Eye (tissue), 1 donor: ENCODE results near the gene FMC1.
"Not testable (repeated sequence)": the region's sequence is repeated elsewhere in the genome, so short reads cannot be mapped to it uniquely, and the experiment has no call there.

Experiments
- DNase-seq: peaks from one replicate; pipeline ENCODE4 v3.0.0-alpha.2; 2015

The FMC1 gene, protein sequence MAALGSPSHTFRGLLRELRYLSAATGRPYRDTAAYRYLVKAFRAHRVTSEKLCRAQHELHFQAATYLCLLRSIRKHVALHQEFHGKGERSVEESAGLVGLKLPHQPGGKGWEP

DNA sequence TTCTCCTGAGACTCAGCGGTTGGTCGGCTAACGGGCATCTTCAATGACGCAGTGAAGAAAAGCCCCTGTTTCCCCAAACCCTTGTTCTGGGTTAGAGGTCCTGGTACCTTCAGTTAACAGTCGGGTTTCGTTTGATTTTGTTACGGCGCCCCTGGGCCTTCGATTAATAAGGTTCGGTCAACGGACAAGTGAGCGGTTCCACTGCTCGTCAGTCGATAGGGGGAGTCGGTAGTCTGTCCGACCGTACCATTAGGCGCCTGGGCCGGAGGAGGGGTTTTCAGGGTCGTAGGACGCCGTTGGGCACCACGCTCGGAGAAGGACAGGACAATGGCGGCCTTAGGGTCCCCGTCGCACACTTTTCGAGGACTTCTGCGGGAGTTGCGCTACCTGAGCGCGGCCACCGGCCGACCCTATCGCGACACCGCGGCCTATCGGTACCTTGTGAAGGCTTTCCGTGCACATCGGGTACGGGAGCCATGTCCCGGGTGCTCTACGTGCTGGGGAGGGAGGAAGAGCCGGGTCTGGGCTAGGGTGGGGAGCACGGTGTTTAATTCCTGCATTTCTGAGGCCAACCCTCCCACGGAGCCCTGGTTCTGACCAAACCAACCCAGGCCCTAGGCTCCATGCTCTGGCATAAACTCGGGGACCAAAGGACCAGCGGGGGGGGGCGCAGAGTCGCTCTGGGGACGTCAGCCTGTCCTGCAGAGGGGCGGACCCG, at the start of gene FMC1:
FMC1 (plus strand) TSS at position 280 of the 718 bp plus-strand sequence; CDS start at position 328, 48 bp downstream.
- DNase-seq = peak; percentile 98

DNA sequence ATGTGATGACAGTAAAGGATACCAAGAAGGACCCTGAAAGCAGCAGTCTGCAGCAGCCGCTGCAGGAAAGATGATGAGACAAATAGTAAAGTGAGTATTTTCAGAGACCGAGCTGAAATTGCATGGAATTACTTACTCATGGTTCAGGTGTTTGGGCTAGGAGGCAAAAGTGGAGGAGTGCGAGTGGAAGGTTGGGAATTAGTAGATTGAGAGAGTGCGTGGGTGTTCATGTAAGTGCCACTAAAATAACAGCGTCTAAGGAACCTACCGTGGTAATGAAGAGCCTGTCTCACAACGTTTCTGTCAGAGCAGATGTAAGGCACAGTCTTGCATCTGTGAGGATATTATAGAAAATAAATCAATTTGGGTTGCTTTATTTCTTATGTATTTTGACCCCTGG, 48.3 kb upstream of the FMC1 start:
- no peak for DNase-seq

DNA sequence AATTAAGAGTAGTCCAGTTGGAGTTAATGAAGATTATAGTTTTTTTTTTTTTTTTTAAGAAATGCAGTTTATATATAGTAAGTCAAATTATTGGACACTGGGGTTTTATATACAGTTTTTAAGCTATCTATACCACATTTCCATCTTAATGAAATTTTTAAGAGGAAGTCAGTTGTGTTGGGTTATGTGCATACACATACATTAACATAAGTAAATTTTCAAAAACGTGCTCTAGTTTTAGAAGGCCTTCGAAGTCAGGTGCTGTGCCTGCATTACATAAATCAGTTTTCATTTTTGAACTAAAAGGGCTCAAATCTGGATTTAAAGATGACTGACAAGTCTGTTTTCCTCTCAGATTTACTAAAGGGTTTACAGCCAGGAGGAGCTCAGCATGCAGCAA, 47.6 kb upstream of the FMC1 start:
- no peak for DNase-seq

DNA sequence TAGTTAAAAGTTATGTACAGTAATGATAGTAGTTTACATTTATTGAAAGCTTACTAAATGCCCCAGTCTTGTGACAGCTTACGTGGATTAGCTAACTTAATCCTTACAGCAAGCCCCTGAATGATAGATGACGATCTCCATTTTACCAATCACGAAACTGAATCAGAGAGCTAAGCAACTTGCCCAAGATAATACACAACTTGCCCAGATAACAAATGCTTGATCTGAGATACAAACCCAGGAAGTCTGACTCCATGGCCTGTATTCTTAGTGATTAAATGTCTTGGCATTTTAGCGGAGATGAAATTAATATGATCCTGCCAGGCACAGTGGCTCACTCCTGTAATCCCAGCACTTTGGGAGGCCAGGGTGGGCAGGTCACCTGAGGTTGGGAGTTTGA, 46.9 kb upstream of the FMC1 start:
- no peak for DNase-seq

DNA sequence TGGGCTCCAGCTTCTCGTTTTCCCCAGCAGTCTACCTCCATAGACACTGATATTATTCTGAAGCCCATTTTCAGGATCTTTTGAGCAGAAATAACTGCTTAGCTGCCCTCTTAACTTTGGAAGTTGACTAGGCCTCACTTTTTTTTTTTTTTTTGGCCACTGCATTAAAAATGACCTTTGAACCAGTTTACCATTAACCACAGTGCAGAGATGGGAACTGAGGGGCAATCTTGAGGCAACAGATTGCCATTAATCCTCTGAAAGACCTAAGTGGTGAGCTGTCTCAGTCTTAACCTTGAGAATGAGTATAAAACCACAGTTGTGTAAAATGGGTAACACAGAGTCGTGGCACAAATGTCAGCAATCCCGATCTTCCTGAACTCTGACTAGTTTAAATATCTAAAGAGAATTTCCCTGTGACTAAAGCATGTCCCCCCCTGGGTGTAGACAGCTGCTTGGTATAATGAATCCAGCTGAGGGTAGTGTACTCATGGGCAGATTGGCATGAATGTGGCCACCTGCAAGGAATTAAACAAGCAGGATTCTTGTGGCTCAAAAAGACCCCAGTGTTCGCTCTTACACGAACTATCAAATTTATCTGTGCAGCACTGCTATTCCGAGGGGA, 46.1 kb upstream of the FMC1 start:
- DNase-seq = no peak

DNA sequence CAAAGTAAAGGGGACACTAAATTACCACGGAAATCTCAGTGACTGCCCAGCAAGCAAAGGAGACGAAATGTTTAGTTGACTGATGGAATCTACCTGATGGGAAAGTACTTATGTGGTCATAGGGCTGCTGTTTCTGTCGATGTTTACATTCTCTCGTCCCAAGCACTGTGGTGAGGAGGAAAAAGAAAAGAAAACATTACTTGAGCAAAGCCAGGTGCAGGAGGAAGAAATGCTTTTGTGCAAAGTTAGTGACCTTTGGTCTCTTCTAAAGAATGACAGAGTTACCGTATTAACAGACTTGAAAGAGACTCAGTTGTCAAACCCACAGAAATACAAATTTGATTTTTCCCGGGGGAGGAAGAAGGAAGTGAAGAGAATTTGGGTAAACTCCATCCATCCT, 43.3 kb upstream of the FMC1 start:
- no peak for DNase-seq

DNA sequence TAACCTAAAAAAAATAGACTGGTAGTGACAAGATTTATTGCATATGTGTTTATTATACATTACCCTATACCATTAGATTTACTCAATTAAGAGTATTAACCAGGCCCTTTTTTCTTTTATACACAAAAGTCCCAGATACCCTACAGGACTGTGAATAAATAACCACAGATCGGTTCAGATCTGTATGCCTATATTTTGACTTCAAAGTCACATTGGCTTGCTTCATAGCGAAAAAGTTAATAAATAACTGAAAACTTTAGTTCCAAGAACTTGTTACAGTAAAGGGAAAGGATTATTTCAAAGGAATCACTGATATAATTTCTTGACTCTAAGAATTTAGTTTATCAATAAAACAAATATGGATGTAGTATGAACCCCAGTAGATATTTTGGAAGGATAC, 41.8 kb upstream of the FMC1 start:
- DNase-seq = no peak

DNA sequence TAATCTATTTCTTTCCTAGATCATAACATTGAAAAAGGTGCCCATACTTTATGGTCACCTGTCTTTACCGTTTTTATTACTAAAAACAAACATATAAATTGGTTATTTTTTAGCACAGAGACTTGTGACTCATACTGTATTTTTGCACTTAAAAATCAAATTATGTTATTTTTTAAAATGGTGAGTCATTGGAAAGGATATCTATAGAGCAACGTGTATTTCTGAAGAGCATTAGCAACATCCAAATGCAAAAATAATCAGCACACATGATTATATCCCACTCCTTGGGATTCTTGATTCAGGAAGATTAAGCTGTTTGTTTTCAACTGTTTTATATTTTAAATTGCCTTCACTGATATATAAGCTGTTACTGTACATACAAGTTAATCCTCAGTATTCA, 40.7 kb upstream of the FMC1 start:
- DNase-seq = no peak

DNA sequence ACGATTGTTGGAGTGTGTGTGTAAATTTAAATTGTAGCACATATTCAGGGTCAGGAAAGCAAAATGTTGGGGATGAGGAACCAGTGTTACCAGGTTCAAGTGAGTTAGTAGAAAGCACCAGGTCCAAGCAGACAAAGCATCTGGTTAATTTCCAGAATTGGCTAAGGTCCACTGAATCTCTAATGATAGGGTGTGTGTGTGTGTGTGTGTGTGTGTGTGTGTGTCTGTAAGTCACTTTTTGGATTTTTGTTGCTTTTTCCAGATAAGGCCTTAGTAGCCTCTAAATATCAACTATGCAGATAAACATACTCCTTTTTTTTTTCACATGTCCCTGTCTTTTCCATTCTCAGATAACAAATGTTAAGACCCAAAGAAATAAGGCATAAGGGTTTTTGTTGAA, 36.6 kb upstream of the FMC1 start:
- no peak for DNase-seq

DNA sequence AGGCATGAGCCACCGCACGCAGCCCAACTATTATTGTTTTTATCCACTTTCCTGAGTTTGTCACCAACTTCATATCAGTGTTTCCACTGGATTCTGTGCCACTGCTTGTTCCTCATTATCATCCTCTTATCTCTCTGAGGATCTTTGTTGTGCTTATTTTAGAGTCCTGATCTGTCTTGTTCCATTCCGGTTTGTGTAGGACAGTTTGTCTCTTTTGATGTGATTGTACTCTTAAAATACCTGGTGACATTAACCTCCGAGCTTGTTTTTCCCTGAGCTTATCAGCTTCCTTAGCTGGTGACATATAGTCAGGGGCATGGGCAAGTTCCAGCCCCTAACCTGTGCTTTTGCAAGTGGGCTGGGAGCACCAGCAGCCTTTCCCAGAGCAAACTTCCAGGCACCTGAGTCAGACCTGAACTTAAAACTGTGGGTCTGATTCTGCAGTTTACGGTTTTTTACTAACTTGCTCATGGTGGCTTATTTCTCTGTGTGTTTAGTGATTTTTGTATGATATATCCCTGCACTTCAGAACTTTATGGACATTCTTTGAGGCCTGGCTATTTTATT, 23.1 kb upstream of the FMC1 start:
- no peak for DNase-seq

DNA sequence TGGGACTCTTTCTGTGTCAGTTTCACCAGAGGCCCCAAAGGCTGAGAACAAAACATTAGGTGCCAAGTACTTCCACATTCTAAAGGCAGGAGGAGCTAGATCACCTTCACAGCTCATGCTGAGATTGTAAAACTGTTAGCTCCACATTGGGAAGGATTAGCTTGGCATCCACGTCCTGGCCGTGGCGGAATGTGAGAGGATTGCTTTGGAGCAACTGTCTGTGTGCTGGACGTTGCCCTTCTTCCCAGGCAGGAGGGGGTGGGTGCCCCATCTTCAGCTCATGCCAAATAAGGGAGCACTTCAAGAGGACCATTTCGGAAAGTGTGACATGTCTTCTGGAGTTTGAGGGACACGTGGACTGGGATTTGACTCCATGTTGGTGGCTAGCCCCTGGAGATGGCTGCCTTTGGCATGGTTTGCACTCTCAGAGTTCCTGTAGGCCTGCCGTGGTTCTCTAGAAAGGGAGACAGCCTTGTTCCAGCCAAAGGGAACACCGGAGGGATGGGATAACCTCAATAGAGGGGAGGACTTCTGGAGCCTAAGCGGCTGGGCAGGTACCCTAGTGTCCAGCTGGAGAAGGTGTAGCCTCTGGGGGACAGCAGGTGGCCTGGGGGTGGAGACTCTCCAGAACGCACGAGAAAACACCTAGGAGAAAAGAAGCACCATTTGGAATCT, 19.9 kb upstream of the FMC1 start:
- no peak for DNase-seq

DNA sequence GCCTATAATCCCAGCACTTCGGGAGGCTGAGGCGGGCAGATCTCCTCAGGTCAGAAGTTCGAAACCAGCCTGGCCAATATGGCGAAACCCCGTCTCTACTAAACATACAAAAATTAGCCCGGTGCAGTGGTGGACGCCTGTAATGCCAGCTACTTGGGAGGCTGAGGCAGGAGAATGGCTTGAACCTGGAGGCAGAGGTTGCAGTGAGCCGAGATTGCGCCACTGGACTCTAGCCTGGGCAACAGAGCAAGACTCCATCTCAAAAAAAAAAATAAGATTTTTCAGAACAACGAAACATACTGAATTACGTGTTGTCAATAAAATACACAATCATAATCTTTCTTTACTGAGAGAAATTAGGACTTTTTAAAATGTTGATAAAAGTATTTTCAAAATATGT, 16.4 kb upstream of the FMC1 start:
- not testable (repeated sequence) for DNase-seq

DNA sequence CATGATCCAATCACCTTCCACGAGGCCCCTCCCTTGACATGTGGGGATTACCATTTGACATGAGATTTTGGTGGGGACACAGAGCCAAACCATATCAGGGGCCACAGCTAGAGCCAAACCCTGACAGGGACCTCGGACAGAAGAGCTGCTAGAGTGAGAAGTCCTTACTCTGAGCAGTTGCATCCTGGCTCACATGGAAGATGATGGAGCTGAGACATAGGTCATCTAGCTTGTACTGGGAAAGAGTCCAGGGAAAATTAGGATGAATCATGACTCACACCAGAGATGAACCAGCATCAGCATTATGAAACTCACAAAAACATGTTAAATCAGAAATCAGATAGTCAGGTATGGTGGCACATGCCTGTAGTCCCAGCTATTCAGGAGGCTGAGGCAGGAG, 12.8 kb upstream of the FMC1 start:
- DNase-seq = no peak

DNA sequence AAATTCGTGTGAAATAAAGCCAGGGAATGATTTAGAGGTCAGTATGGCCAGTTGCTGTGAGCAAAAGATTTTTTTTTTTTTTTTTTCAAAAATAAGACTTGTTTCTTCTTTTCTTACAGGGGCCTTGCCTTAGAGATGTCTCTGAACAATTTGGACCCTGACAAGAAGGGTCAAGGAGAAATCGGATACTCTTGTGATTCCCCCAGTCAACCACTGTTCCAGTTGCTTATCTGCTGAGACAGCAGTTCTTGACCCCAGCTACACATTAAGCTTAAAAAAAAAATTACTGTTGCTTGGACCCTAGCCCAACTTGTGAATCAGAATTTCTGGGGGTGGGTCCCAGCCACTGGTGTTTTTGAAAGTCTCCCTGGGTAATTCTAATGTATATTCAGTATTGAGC, 12.0 kb upstream of the FMC1 start:
- DNase-seq = no peak

DNA sequence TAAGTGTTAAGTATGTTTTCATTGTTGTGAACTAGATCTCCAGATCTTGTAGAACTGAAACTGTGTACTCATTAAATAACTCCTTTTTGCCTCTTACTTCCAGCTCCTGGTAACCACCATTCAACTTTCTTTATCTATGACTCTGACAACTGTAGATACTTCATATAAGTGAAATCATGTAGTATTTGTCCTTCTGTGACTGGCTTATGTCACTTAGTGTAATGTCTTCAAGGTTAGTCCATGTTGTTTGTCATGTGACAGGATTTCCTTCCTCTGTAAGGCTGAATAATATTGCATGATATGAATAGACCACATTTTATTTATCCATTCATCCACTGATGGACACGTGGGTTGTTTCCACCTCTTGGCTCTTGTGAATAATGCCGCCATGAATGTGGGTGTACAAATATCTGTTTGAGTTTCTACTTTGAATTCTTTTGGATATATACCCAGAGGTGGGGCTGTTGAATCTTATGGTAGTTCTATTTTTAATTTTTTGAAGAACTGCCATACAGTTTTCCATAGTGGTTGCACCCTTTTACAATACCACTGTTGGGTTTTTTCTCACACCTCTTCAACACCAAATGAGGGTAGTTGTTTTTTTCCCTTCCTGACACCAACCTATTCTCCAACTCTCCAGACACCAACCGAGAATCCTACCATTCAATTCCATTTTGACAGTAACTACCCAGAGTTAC, 10.7 kb upstream of the FMC1 start:
- no peak for DNase-seq

DNA sequence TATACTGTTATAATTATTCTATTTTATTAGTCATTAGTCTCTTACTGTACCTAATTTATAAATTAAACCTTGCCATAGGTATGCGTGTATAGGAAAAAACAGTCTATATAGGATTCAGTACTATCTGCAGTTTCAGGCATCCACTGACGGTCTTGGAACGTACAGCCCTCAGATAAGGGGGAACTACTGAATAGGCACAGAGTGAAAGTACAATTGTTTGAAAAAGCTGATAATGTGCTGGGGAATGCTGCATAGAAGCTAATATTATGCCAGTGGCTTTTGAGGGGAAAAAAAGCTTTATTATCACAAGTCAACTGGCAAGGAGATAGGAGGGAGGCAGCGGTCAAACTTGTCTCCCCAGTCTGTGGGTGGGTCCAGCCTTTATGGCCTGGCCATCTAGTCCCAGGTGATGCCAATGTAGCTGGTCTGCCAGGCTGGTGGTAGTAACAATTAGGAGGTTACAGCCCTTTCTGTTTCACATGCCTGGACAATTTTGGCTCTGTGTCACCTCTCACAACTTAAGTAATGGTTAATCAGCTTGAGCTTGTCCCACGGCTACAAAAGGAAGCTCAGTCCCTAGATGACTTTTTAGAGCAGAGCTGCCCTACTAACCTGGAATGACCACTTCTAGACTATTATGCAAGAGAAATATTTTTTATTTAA, 8.3 kb upstream of the FMC1 start:
- DNase-seq = no peak

DNA sequence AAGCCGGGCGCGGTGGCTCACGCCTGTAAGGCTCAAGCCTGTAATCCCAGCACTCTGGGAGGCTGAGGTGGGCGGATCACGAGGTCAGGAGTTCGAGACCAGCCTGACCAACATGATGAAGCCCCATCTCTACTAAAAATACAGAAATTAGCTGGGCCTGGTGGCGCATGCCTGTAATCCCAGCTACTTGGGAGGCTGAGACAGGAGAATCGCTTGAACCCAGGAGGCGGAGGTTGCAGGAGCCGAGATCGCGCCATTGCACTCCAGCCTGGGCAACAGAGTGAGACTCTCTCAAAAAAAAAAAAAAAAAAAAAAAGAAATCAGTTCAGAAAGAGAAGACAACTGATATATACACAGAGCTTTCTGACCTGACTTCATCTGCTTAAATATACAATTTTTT, 7.7 kb upstream of the FMC1 start:
- DNase-seq = not testable (repeated sequence)

DNA sequence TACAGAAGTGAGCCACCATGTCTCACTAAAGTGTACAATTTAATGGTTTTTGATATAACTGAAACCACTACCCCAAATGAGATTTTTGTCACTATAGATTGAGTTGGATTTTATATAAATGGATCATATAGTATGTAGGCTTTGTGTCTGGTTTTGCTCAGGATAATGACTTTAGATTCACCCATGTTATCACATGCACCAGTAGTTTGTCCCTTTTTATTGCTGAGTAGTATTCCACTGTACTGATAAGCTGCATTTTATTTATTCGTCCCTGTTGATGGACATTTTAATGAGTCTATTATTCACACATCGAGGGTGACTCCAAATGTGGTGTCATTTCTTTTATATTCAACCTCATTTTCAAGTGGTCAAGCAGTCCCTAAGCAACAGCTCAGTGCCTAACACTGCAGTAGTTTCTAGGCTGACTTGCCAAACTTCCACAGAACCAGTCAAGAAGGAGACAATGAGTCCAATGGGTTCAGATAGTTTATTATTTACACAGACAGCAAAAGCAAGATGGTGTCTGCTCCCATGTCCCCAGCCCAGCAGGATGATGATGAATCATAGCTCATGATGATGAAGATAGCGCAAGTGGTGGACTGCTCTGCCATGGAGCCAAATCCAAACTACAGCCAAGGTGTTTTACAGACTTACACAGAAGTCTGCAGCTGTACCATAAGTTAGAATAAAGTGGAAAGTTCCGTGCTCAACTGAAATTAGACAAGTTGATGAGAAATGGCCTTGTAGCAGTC, 6.6 kb upstream of the FMC1 start:
- no peak for DNase-seq

DNA sequence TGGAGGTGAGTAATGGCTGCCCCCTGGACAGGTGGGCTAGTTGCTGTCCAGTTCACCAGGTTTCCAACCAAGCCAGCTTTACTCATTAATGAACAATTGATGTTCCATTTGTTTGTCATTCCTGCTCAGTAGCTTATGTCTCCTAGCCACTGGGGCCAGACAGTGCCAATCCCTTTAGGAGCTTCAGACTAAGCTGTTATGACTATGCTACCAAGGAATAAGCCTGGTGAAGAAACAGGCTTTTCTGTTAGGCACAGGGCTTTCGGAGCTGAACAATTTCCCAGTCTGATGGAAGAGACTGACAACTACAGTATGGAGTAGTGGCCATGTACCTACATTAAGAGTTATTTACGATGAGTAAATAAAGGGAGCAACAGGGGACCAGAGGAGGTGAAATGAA, 2.1 kb upstream of the FMC1 start:
- no peak for DNase-seq

DNA sequence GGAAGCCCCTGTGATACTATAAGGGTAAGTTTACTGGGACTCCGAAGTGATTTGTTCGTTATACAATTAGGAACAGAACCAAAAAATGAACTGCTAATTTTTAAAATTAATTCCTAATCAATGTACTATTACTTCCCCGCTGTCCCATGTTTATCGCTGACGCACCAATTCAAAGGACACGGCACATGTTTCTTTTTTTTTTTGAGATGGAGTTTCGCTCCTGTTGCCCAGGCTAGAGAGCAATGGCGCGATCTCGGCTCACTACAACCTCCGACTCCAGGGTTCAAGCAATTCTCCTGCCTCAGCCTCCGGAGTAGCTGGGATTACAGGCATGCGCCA, 1.5 kb upstream of the FMC1 start:
- no peak for DNase-seq

DNA sequence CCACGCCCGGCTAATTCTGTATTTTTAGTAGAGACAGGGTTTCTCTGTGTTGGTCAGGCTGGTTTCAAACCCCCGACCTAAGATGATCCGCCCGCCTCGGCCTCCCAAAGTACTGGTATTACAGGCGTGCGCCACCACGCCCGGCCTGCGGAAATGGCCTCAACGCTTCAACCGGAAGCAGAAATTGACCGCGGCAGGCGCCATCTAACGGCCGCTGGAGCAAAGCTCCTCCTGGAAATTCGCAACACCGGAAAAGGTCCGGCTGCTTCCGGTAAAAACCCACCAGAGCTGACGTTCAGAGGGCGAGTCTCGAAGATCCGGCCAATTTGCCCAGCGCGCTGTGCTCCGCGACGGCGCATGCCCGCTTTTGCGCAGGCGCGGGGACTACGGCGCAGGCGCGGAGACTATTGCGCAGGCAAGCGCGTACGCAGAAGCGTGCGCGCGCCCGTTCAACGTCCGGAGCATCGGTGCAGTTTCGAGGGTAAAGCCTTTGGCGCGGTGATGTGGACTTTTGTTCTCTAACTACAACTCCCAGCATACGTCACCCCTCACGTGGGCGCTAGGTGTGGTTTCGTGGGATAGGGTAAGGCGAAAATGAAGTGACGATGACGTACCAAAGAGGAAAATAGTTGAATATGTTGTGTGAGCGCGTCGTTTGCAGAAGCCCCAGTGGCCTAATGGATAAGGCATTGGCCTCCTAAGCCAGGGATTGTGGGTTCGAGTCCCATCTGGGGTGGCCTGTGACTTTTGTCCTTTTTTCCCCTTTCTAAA, 915 bp upstream of the FMC1 start:
- DNase-seq = peak; percentile 100

DNA sequence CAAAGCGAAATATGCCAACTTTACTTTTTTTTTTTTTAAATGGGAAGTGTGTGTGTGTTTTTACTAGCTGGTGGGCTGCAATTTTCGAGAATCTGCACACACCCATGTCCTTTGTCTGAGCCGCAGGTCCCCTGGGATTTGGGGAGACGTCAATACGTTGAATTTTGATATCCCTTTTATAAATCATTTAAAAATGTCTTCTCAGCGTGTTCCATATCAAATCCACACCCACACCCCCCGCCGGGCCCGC, 404 bp upstream of the FMC1 start:
- no peak for DNase-seq
